ENCODE data around the gene LHFPL2. TPM values are rescaled to one million over a fixed set of nuclear protein-coding genes. Genes with fewer than 3 reads are reported as not detected.

The LHFPL2 gene
- total and polyA plus RNA-seq, 9 of the 15 experiments (the other 6 are each of a cell fraction or from before 2014, with no cell fraction given), result 1.0 to 6.6 (median 4.6) TPM

DNA sequence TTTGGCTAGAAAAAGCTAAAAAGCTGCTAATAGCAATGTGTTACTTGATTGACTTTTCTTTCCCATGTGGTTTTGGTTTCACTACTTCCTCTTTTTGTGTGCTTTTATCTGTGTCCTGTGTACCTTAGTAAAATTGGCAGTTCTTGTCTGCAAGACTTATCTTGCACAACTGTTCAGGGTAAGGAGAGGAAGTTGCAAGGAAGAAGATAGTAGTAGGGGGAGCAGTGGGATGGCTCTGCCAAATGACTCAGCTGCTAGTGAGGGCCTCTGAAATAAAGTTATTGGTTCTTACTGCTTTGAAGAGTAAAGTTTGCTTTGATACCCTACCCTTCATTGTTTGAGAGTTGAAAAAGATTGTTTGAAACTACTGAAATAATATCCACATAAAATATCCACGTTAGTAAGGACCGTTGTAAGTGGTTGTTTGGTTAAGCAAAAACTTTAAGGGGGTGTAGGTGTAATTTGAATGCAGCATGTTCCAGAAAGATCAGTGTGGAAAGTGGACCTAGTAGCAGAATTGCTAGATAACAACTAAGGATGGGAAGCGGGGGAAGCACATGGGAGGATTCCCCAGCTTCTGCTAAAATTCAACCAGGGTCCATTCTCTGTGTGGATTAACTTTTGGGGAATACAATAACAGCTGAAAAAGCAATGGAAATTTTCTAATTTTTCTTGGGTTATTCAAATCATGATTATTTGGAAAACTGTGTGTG is 164.6 kb downstream of the LHFPL2 start (continued):
- TF ChIP-seq FUS (optimal IDR thresholded peaks at IDR 0.05; ENCODE audit: low read depth, low read length) (no peak), HNRNPLL (IDR thresholded peaks at IDR 0.05; ENCODE audit: low read depth, low read length, poor library complexity, severe bottlenecking) (no peak), PYGO2 (tag; IDR thresholded peaks at IDR 0.05) (peak; percentile 64; the same call in 1 of the 2 replicates), PPARD (CRISPR knock-in tag; IDR thresholded peaks at IDR 0.05) (no peak), SRF (CRISPR knock-in tag; IDR thresholded peaks at IDR 0.05) (no peak), FOXK1 (CRISPR knock-in tag; IDR thresholded peaks at IDR 0.05; ENCODE audit: borderline replicate concordance) (no peak), ZNF830 (CRISPR knock-in tag; IDR thresholded peaks at IDR 0.05) (no peak), ZNF134 (CRISPR knock-in tag; conservative IDR thresholded peaks at IDR 0.05) (no peak), NFATC3 (IDR thresholded peaks at IDR 0.05) (0 out of 2 replicates have a peak, but pooled peaks have one; percentile 58), MEIS2 (IDR thresholded peaks at IDR 0.05; ENCODE audit: partially characterized antibody) (peak; percentile 83), ZNF551 (CRISPR knock-in tag; IDR thresholded peaks at IDR 0.05) (no peak), KLF1 (tag; IDR thresholded peaks at IDR 0.05) (no peak), CHCHD3 (CRISPR knock-in tag; IDR thresholded peaks at IDR 0.05) (no peak), ARNT (IDR thresholded peaks at IDR 0.05) (peak; percentile 91; a peak in 3 of 4 replicates), BRF1 (IDR thresholded peaks at IDR 0.05; ENCODE audit: borderline replicate concordance, extremely low read depth, insufficient read length) (no peak), HDAC1 (IDR thresholded peaks at IDR 0.05) (peak; percentile 10 to 96; a peak in 2 of 4 replicates), NCOA6 (IDR thresholded peaks at IDR 0.05) (no peak), ZBTB1 (CRISPR knock-in tag; IDR thresholded peaks at IDR 0.05; ENCODE audit: borderline replicate concordance, low read depth) (no peak)
- TF ChIP-seq, protein P1, sequence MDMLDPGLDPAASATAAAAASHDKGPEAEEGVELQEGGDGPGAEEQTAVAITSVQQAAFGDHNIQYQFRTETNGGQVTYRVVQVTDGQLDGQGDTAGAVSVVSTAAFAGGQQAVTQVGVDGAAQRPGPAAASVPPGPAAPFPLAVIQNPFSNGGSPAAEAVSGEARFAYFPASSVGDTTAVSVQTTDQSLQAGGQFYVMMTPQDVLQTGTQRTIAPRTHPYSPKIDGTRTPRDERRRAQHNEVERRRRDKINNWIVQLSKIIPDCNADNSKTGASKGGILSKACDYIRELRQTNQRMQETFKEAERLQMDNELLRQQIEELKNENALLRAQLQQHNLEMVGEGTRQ (CRISPR knock-in tag; IDR thresholded peaks at IDR 0.05), result no peak
- TF ChIP-seq, protein P2, sequence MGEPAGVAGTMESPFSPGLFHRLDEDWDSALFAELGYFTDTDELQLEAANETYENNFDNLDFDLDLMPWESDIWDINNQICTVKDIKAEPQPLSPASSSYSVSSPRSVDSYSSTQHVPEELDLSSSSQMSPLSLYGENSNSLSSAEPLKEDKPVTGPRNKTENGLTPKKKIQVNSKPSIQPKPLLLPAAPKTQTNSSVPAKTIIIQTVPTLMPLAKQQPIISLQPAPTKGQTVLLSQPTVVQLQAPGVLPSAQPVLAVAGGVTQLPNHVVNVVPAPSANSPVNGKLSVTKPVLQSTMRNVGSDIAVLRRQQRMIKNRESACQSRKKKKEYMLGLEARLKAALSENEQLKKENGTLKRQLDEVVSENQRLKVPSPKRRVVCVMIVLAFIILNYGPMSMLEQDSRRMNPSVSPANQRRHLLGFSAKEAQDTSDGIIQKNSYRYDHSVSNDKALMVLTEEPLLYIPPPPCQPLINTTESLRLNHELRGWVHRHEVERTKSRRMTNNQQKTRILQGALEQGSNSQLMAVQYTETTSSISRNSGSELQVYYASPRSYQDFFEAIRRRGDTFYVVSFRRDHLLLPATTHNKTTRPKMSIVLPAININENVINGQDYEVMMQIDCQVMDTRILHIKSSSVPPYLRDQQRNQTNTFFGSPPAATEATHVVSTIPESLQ (CRISPR knock-in tag; IDR thresholded peaks at IDR 0.05), result no peak
- TF ChIP-seq, protein P3, sequence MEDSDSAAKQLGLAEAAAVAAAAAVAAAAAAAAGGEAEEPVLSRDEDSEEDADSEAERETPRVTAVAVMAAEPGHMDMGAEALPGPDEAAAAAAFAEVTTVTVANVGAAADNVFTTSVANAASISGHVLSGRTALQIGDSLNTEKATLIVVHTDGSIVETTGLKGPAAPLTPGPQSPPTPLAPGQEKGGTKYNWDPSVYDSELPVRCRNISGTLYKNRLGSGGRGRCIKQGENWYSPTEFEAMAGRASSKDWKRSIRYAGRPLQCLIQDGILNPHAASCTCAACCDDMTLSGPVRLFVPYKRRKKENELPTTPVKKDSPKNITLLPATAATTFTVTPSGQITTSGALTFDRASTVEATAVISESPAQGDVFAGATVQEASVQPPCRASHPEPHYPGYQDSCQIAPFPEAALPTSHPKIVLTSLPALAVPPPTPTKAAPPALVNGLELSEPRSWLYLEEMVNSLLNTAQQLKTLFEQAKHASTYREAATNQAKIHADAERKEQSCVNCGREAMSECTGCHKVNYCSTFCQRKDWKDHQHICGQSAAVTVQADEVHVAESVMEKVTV (CRISPR knock-in tag; IDR thresholded peaks at IDR 0.05), result no peak
- TF ChIP-seq, protein P4, sequence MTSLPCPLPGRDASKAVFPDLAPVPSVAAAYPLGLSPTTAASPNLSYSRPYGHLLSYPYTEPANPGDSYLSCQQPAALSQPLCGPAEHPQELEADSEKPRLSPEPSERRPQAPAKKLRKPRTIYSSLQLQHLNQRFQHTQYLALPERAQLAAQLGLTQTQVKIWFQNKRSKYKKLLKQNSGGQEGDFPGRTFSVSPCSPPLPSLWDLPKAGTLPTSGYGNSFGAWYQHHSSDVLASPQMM (CRISPR knock-in tag; IDR thresholded peaks at IDR 0.05), result no peak
- TF ChIP-seq, protein P5, sequence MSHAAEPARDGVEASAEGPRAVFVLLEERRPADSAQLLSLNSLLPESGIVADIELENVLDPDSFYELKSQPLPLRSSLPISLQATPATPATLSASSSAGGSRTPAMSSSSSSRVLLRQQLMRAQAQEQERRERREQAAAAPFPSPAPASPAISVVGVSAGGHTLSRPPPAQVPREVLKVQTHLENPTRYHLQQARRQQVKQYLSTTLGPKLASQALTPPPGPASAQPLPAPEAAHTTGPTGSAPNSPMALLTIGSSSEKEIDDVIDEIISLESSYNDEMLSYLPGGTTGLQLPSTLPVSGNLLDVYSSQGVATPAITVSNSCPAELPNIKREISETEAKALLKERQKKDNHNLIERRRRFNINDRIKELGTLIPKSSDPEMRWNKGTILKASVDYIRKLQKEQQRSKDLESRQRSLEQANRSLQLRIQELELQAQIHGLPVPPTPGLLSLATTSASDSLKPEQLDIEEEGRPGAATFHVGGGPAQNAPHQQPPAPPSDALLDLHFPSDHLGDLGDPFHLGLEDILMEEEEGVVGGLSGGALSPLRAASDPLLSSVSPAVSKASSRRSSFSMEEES (CRISPR knock-in tag; IDR thresholded peaks at IDR 0.05), result no peak

Data from K562 (cell line).